GM21515 (cell line): Measurements from ENCODE around the gene TRMT1L.
"Not testable (repeated sequence)": the region's sequence is repeated elsewhere in the genome, so short reads cannot be mapped to it uniquely, and the experiment has no call there.

Experiments
- ATAC-seq: cut with Tn5 transposase; IDR thresholded peaks from one replicate; pipeline ENCODE4 v1.9.1; 2021; ENCODE audit not compliant: unreplicated experiment

TRMT1L gene, protein sequence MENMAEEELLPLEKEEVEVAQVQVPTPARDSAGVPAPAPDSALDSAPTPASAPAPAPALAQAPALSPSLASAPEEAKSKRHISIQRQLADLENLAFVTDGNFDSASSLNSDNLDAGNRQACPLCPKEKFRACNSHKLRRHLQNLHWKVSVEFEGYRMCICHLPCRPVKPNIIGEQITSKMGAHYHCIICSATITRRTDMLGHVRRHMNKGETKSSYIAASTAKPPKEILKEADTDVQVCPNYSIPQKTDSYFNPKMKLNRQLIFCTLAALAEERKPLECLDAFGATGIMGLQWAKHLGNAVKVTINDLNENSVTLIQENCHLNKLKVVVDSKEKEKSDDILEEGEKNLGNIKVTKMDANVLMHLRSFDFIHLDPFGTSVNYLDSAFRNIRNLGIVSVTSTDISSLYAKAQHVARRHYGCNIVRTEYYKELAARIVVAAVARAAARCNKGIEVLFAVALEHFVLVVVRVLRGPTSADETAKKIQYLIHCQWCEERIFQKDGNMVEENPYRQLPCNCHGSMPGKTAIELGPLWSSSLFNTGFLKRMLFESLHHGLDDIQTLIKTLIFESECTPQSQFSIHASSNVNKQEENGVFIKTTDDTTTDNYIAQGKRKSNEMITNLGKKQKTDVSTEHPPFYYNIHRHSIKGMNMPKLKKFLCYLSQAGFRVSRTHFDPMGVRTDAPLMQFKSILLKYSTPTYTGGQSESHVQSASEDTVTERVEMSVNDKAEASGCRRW

DNA sequence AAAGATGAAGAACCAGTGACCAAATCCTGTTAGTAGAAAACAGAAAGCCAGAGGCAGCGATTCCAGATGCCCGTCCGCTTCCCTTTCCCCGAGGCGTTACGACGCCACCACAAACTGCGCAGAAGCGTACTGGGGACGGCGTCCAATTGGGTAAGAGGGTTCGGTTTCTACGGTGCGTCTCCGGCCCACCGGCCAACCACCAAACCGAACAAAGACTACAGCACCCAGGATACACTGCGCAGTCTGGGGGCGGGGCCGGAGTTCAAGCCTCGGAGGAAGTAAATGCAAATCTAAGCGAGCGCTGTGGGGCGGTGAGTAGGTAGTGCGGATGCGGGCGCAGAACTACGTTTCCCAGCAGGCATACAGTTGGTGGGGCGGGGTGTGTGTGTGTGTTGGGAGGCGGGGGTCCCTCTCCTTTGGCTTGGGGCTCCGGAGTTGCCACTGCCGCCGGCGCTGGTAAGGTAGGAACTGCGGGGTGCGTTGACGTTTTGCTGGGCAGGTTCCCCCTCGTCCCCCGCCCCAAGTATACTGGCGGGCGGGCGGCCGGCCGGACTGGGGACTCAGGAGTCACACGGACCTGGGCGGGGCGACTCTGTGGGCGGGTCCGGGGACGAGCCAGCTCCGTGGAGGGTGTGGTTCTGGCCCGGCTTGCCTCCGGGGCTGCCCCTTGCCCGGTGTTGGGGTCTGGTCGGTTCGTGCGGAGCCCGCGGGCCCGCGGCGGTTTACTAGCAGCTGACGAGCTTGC lies at the start of gene TRMT1L, which contains the start of gene SWT1:
TRMT1L (minus strand) TSS at position 100 of the 745 bp plus-strand sequence. CDS start 241 bp downstream, outside the sequence.
SWT1 (plus strand) TSS at position 314 of the 745 bp plus-strand sequence. CDS start 3,675 bp downstream, outside the sequence.
- peak; percentile 93 for ATAC-seq

DNA sequence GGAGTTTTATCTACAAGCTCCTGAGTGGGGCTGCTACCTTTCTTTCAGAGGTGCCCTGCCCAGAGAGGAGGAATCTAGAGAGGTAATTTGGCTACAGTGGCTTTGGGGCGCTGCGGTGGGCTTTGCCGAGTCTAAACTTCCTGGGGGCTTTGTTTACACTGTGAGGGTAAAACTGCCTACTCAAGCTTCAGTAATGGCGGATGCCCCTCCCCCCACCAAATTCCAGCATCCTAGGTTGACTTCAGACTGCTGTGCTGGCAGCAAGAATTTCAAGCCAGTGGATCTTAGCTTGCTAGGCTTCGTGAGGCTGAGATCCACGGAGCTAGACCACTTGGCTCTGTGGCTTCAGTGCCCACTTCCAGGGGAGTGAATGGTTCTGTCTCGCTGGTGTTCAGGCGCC lies 44.1 kb upstream of the TRMT1L start:
- no peak for ATAC-seq

DNA sequence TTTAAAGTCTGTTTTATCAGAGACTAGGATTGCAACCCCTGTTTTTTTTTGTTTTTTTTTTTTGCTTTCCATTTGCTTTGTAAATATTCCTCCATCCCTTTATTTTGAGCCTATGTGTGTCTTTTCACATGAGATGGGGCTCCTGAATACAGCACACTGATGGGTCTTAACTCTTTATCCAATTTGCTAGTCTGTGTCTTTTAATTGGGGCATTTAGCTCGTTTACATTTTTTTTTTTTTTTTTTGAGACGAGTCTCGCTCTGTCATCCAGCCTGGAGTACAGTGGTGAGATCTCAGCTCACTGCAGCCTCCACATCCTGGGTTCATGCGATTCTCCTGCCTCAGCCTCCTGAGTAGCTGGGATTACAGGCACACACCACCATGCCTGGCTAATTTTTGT lies 42.0 kb upstream of the TRMT1L start:
- not testable (repeated sequence) for ATAC-seq

DNA sequence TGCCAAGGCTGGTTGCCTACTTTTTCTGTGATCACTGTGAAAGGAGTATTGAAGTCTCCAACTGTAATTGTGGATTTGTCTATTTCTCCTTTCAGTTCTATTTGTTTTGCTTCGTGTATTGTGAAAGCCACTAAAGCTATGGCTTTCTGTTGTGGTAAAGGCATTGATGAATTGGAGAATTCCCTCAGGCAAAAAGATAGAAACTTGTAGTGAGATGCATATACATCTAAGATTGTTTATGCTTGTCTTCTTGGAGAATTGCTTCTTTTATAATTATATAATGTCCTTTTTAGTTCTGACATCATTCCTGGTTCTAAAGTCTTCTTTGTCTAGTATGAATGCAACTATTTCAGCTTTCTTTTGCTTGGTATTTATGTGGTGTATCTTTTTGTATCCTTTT lies 37.0 kb upstream of the TRMT1L start:
- ATAC-seq: no peak

DNA sequence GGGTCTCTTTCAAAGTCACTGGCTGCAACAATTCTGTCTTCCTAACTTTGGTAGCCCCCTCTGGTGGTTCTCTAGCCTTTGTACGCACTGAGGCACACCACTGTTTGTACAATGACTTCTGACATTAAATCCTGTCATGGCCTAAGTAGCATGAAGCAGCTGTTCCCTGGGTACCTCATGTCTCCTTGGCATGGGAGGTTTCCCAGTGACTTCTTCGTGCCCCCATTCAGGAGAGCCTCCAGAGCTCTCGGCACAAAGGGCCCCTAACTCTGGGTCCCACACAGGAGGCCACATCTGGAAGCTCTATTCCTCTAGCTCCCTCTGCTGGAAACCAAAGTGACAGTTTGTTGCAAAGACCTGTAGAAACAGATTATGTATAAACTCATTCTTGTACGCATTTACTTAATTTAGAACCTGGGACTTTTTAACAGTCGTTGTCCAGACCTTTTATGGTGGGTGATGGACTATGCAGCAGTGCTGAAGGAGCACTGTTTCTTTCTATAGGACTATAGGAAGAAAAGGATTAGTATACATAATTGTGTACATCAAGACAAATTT lies 13.6 kb upstream of the TRMT1L start:
- peak; percentile 90 for ATAC-seq

DNA sequence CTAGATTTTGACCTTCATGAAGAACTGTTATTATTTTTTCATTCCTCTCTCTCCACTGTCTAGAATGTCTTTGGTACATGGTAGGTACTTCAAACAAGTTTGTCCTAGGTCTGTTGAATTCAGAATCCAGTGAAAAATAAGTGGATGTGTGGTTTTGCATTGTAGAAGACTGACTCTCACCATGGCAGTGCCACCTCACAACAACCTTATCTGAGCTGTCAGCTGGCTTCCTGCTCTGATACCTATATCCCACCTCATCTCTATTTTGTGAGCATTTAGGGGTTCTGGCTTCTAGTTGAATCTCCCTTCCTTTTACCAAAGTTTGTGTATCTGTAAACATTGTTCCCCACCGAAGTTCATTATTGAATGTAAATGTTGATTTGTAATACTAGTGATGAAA lies 9.4 kb upstream of the TRMT1L start:
- ATAC-seq: no peak

DNA sequence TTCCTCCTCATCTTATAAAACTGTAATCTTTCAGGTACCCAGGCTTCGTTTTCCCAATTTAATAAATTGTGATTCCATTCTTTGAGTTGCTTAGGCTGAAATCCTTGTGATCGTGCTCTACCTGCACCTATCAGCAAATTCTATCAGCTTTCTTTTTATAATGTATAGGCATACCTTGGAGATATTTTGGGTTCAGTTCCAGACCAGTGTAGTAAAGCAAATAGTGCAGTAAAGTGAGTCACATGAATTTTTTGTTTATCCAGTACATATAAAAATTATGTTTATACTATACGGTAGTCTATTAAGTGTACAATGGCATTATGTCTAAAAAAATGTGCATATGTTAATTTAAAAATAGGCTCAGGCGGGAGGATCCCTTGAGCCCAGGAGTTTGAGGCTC lies 5.7 kb upstream of the TRMT1L start:
- no peak for ATAC-seq

DNA sequence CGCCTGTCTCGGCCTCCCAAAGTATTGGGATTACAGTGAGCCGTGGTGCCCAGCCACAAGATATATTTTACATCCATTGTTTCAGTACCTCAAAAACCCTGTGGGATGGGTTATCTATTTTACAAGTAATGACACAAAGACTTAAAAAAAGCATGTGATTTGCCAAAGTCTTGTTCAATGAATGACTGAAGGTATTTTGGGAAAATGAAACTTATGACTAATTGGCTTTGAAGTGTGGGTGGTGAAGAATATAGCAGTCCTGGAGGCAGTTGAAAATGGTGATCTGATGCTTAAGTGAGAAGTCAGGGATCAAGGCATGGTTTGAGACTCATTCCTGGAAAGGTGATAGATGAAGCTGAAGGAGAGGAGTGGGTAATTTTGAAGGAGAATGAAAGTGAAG lies 3.2 kb upstream of the TRMT1L start:
- no peak for ATAC-seq

DNA sequence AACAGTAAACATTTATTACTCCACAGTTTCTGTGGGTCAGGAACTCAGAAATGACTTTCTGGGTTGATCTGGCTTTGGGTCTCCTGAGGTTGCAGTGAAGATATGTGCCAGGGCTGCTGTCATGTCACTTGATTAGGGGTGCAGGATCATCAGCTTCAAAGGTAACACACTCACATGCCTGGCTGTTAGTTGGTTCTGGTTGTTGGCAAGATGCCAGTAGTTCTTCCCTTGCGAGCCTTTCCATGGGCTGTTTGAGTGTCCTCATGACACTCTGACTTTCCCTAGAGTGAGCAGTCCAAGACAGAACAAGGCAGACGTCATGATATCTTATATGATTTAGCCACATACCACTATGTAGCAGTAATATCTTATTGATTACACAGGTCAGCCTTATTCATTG lies 2.0 kb upstream of the TRMT1L start:
- no peak for ATAC-seq

DNA sequence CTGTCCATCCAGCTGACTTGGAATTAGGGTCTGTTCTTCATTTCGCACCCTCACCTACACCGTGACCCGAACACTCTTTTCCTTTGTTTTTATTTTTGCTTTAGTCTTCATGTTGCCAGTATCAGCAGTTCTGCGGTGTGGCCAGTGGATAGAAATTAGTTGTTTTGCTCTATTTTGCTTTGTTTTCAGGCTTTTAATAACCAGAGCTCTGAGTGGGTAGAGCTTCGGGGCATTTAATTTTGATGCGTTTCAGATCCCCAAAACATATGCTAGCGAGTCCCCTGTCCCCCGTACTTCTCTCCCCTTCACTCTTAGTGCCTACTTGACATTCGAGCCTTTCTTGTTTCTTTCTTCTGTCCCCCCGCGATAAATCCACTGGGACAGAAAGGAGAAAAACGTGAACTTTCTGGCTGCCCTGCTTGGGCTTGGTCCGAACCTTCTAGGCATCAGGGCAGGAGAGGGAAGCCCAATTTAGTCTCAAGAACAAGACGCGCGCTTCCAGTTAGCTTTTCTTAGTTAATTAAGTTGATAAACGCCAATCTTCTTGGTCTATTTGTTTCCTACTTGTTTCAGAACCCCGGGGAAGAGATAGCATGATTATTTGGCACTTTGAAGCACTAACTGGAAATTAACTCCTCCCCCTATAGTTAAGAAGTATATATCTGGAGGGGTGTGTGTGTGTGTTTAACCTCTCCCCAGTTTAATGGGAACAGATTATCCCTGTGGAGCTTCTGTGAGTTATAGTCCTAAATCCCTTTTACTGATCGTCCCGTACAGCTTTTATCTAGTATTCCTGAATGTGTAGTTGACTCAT lies 1.1 kb upstream of the TRMT1L start:
- no peak for ATAC-seq

DNA sequence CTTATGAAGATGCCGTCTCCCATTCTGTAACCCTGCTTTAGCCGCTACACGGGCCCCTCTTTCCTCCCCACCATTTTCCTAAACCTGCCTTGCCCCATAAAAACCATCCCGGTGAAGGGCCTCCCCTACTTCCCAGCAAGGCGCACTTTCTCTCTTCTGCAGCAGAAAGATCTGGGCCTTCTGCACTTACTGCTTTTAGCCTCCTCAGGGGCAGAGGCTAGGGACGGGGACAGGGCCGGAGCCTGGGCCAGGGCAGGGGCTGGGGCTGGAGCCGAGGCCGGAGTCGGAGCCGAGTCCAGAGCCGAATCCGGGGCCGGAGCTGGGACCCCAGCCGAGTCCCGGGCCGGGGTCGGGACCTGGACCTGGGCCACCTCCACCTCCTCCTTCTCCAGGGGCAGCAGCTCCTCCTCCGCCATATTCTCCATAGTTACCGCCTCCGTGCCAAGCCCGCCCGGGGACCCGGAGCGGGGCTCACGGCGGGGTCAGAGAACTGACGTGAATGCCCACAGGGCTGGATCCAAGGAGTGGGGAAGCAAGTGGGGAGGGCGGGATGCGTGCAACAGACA lies 382 bp downstream of the TRMT1L start:
- ATAC-seq: peak; percentile 24

DNA sequence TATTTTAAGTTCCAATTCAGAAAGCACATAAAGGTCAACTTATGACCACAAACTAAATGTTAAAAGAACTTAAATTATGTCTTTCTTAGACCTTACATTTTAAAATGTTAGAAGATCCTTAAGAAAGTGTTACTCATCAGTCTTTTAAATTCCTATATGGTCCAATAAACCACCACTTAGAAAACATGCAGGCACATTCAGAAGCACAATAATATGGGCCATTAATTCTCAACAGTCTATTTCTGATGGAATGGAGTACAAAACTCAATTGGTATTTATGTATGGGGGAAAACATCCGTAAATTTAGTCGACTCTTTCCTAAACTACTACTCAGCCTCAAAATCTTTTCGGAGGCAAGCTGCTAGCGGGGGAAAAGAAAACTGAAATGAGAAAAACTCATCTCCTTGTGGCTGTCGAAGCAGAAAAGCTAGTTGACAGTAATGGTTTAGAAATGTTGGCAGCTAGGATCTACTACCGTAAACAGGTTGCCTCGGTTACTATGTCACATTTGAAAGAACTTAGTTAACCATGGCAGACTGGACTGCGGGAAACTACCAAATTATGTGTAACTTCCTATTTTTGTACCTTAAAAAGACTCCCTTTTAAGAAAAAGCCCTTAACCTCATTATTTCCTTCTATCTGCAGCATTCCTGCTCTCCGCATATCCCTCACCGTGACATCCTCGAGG lies 1.0 kb downstream of the TRMT1L start:
- ATAC-seq: no peak

DNA sequence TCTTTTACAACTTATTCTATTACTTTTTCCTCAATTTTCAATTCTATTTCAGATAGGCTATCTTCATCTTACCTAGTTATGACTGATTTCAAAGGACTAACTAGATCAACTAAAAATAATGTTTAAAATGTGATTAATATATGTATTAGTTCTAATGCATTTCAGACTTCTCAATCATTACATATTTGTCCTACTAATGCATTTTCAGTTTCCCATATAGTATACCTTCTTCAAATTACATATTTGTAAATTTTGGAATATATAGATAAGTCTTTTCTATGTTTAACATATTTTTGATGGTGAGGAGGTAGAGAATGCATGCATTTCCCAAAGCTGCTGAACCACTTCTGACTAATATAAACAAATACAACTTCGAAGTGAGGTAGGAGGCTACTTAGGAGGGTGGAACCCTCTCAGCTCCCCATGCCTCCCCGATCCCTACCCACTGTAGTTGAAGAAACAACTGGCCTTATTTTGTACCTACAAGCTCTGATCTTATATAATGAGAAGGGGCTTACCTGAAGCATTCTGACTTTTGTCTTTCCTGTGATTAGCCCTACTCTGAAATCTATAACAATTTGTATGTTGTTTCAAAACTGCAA lies 1.7 kb downstream of the TRMT1L start:
- no peak for ATAC-seq

DNA sequence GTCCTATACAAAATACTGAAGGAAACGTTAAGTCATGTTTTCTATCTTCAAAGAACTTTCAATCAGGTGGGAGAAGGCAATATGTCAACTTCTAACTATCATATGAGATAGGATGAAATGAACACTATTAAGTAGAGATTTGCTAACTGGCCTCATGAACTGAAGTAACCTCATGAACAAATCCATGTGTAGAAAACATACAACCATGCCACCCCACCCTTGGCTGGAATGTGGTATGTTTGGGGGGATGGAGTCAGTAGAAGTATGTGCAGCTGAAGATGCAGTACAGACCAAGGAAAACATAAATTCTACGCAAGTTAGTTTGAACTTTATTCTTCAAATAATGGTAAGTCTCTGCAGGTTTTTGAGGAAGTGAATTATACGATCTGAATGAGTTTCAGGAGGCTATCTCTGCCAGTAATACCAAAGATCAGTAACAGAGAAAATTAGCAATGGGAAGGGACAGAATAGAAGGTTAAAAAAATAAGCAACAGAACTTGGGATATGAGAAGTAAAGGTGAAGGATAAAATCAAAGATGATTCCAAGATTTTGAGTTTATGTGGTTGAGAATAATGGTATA lies 4.5 kb downstream of the TRMT1L start:
- no peak for ATAC-seq

DNA sequence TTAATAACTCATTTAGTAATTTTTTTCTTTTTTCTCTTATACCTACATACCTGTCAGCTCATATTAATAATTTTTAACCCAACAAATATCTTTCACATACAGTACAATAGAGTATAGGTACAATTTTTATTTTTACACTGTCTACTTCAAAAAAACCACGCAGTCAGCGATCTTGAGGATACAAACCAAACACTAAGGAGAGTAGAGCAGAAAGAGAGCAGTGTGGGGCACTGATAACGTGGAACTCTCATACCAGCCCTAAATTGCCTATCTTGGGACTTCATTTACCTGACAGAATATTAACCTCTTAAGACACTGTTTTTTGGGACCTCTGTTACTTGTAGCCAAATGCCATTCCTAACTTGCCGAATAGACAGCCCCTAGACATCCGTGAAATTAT lies 5.5 kb downstream of the TRMT1L start:
- no peak for ATAC-seq

DNA sequence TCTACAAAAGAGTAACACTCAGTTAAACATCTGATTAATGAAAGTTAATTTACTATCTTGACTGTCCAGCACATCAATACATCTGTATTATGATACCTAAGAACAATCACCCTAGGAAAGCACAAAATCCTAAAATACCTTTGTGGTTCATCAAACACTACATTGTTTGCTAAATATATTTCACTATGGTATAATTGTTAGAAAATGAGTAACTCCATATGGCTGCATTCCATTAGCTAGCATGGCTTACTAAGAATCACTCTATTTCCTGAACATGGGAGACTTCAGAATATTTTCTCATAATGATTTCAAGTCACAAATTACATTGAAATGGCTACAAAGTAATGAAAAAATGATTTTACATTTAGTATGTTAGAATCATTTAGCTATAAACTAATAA lies 12.5 kb downstream of the TRMT1L start:
- ATAC-seq: no peak

DNA sequence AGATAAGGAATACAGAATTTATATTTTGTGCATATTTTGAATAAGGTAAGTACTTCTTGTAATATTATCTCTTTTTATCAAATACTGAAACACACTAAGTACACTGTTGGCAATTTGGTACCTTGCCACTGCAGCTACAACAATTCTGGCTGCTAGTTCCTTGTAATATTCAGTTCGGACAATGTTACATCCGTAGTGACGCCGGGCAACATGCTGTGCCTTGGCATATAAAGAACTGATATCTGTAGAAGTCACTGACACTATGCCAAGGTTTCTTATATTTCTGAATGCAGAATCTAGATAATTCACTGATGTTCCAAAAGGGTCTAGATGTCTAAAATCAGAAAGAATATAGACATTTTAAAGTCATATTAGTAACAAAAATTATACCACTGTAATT lies 17.5 kb downstream of the TRMT1L start:
- no peak for ATAC-seq

DNA sequence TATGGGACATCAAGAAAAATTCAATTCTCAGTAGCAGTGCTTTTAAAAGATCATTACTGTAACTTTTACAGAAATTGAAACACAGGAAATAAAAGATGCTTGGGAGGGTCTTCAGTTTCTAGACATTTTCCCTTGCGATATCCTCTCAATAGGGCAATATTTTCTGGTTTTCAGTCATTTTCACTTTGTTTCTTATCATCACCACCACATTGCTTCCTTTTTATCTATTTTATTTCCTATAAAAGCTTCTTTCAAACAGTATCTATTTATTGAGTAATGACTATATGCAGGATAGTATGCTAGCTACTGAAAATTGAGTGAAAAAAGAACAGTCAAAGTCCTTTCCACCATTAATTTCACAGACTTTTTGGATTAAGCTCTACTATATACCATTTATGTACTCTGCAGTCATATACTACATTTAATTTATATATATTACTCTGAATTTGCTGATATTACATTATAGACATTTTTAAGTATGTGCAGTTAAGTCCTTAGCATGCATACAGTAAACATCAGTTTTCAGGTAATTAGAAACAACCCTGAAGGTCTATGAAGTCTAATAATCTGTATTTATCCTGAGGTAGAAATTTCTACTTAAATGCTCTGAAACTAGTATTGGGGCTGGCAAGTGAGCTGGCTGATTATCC lies 18.7 kb downstream of the TRMT1L start:
- ATAC-seq: no peak
